Choroid plexus epithelial cell (primary cell): ENCODE data around the gene C4orf50.
A peak's percentile ranks its signal among the peaks of the same experiment; 100 is the strongest.

Experiments used
- DNase-seq: peaks from one replicate; pipeline ENCODE4 v3.0.0-alpha.2; 2010; ENCODE audit warnings: low read depth
- H3K4me3 ChIP-seq: 2 replicates; pipeline ENCODE4 v1.5.1; 2011; ENCODE audit warnings: low read depth, mild to moderate bottlenecking, control low read depth, low read length, moderate library complexity
- TF ChIP-seq, protein P1 (sequence below): conservative IDR thresholded peaks from 2 replicates; pipeline ENCODE4 v1.5.1; 2011; ENCODE audit warnings: low read depth, mild to moderate bottlenecking, control low read depth, inconsistent platforms, low read length, moderate library complexity

C4orf50 gene

DNA sequence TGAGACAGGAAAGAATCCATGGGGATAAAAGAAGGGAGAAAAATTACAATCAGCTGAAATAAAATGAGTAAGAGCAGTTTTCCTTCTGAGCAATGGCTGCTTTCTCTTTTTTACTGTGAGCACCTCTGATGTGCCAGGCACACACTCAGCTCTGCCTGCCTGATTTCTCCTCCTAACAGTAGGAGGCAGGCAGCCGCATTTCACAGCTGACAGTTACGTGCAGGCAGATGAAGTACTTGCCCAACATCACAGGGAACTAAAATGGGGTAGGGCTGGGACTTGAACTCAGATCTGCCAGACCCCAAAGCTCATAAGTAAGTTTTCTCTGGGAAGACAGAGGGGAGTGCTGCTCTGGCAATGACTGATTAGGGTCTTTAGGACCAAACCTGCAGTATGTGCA is 54.6 kb downstream of the C4orf50 start:
- TF ChIP-seq, protein P1, sequence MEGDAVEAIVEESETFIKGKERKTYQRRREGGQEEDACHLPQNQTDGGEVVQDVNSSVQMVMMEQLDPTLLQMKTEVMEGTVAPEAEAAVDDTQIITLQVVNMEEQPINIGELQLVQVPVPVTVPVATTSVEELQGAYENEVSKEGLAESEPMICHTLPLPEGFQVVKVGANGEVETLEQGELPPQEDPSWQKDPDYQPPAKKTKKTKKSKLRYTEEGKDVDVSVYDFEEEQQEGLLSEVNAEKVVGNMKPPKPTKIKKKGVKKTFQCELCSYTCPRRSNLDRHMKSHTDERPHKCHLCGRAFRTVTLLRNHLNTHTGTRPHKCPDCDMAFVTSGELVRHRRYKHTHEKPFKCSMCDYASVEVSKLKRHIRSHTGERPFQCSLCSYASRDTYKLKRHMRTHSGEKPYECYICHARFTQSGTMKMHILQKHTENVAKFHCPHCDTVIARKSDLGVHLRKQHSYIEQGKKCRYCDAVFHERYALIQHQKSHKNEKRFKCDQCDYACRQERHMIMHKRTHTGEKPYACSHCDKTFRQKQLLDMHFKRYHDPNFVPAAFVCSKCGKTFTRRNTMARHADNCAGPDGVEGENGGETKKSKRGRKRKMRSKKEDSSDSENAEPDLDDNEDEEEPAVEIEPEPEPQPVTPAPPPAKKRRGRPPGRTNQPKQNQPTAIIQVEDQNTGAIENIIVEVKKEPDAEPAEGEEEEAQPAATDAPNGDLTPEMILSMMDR: peak; percentile 1
- no peak for DNase-seq
- H3K4me3 ChIP-seq: no peak overlapping the region

DNA sequence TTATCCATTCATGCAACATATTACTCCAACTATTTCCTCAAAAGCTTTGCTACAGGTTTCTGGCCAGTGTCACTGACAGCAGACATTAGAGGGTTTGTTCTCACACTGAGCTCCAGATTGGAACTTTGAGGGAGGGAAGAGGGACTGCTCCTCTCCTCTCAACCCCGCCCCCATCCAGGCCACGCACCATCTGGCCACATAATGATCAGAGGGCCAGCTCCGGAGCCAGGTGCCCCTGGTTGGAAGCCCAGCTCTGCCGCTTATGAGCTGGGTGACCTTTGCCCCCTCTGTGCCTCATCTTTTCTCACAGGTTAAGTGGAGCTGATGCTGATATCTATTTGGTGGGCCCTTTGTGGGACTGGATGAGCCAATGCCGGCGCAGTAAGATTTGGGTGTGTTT is 55.8 kb downstream of the C4orf50 start:
- TF ChIP-seq, protein P1: no peak
- no peak for DNase-seq
- no peak overlapping the region for H3K4me3 ChIP-seq

DNA sequence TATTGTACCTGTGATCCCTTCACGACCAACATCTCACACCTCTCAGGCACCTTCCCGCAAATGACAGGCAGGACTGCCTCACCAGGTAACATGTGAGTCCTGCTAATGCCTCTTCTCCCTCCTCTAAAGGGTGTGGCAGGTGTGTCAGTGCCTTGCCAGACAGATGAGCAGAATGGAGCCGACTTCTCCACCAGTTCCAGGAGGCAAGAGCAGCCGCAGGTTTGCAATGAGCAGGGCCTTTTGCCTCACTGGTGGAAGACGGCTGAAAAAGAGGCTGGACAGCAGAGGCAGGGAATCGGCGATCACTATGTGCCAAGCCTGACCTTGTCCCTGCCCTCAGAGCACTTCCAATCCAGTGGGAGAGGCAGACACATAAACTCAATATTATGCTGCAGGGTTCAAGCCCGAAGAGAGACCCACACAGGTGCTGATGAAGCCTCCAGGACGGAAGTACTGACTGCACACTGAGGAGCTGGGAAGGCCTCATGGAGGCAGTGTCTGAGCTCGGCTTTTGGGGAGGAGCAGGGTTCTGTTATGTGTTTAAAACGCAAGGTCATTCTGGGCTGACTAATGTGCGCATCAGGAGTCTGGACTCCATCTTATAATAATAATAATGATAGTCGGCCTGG is 57.9 kb downstream of the C4orf50 start:
- no peak for DNase-seq

DNA sequence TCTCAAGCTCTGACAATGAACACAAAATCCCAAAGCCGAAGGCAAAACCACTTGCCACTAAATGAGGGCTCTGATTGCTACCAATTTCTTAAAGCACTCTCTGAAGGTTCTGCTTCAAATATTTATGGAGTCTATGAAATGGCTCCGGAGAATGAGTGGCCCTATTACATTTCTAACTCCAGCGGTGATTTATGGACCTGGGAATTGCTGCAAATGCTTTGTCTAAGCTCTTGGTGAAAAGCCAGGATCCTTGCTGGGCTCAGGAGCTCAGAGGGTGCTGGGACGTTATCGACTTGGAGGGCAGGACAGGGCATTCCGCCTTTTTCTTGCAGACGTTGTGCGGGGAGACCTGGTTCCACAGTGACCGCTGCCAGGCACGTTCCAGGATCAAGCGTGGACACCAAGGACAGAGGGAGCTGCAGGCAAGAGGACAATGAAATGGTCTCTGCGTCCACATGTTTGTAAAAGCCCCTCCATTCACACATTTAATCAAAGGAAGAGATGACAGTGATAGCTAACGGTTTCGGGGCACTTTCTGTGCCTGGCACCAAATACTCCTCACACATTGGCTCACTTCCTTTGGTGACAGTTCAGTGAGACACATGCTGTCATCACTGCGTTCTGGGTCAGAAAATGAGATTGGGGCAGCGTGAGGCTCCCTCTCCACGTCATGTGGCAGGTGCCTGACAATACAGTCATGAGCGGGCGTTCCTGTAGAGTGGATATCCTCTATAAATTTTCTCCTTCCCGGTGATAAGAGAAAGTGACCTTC is 58.8 kb downstream of the C4orf50 start:
- no peak overlapping the region for H3K4me3 ChIP-seq
- DNase-seq: no peak
- TF ChIP-seq, protein P1: no peak

More for the DNA sequence above, 57.9 kb downstream of the C4orf50 start:
- no peak overlapping the region for H3K4me3 ChIP-seq
- TF ChIP-seq, protein P1: no peak

DNA sequence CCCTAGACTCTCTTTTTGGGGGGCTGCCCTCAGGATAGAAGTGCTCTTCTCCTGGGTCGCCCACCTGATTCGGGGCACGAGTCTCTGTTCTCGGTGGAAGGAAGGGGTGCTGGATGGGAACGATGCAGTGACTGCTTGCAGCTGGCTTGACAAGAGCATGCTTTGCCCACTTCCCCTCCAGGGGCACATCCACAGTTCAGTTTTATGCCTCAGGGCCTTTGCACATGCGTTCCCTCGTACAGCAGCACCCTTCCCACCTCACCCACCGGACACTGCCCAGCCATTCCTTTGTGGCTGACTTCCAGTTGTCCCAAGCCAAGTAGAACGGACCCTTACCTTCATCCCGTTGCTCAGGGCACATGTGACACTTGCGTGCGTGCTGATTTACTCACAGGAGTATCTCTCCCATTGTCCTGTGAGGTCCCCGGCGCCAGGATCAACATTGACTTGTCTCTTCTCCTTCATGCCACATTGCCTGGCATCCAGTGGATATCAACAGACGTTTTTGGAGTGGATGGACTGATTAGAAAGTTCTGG is 60.0 kb downstream of the C4orf50 start:
- no peak for DNase-seq
- H3K4me3 ChIP-seq: no peak overlapping the region
- TF ChIP-seq, protein P1: no peak

DNA sequence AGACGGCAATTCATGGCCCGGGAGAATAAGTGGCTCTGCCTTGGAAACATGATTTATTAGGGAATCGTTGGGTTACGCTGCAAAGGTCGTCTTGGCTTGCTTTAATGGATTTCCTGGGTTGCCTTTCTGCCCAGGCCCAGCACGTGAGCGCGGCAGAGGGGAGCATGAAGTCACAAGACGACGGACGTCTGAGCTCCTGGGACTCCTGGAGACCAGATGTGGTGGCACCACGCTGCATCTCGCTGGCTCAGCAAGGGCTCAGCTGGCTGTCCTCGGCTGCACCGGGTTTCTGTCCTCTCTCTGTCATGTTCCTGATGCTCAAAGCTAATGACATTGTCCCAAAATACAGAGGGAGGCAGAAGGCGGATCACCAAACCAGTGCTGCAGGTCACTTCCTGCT is 61.2 kb downstream of the C4orf50 start:
- TF ChIP-seq, protein P1: no peak
- no peak overlapping the region for H3K4me3 ChIP-seq
- DNase-seq: no peak
